Endodermal cell (in vitro differentiated cells): Measurements from ENCODE around the gene FES. TPM values are rescaled to one million over a fixed set of nuclear protein-coding genes. Genes with fewer than 3 reads are reported as not detected.
"Not testable (repeated sequence)": the region's sequence is repeated elsewhere in the genome, so short reads cannot be mapped to it uniquely, and the experiment has no call there.

Experiments used
- DNase-seq: peaks from one replicate; pipeline ENCODE4 v3.0.0-alpha.2; 2017
- H3K27ac ChIP-seq: 2 replicates; pipeline ENCODE4 v1.5.1; 2013; ENCODE audit warnings: mild to moderate bottlenecking, low read depth, low read length, moderate library complexity
- H3K27me3 ChIP-seq: 2 replicates; pipeline ENCODE4 v1.6.1; 2013; ENCODE audit warnings: mild to moderate bottlenecking, low read length, moderate library complexity; ENCODE audit not compliant: insufficient read depth, control insufficient read depth, poor library complexity, severe bottlenecking
- H3K36me3 ChIP-seq: 2 replicates; pipeline ENCODE4 v1.7.0; 2013; ENCODE audit warnings: mild to moderate bottlenecking, low read length, moderate library complexity; ENCODE audit not compliant: control insufficient read depth, insufficient read depth
- H3K4me1 ChIP-seq: one replicate; pipeline ENCODE4 v1.7.0; 2013; ENCODE audit warnings: low read length; ENCODE audit not compliant: control insufficient read depth, insufficient read depth
- H3K4me3 ChIP-seq: 2 replicates; pipeline ENCODE4 v1.5.1; 2013; ENCODE audit warnings: mild to moderate bottlenecking, low read length, moderate library complexity
- H3K9ac ChIP-seq: 2 replicates; pipeline ENCODE4 v1.6.1; 2013; ENCODE audit warnings: mild to moderate bottlenecking, low read length, moderate library complexity; ENCODE audit not compliant: poor library complexity, severe bottlenecking; ENCODE audit errors: extremely low read depth
- H3K9me3 ChIP-seq: 2 replicates; pipeline ENCODE4 v1.6.1; 2013; ENCODE audit warnings: mild to moderate bottlenecking, low read length, moderate library complexity; ENCODE audit not compliant: control insufficient read depth
- H3K27ac Mint-ChIP-seq: 2 replicates; pipeline ENCODE4 v1.8.0; 2020; ENCODE audit warnings: mixed read lengths
- H3K27me3 Mint-ChIP-seq: 2 replicates; pipeline ENCODE4 v1.8.0; 2021; ENCODE audit warnings: mild to moderate bottlenecking, mixed read lengths; ENCODE audit not compliant: insufficient read depth
- H3K36me3 Mint-ChIP-seq: 2 replicates; pipeline ENCODE4 v1.8.0; 2020; ENCODE audit warnings: low read depth, mixed read lengths
- H3K4me1 Mint-ChIP-seq: 2 replicates; pipeline ENCODE4 v1.8.0; 2020; ENCODE audit warnings: mixed read lengths
- H3K4me3 Mint-ChIP-seq: 2 replicates; pipeline ENCODE4 v1.8.0; 2020; ENCODE audit warnings: mild to moderate bottlenecking, moderate library complexity, mixed read lengths
- H3K9me3 Mint-ChIP-seq: 2 replicates; pipeline ENCODE4 v1.8.0; 2020; ENCODE audit warnings: mild to moderate bottlenecking, mixed read lengths
- WGBS, 2 experiments: methylation state at CpG; one replicate each; pipeline versions ENCODE4 v1.1.5 to v1.1.7; 2013; ENCODE audit warnings: missing lambda C conversion rate in 2 of 2, mixed read lengths in 1 of 2; ENCODE audit not compliant: insufficient coverage in 1 of 2, insufficient read length in 1 of 2; 5-methylcytosine and 5-hydroxymethylcytosine counted together
- total RNA-seq, 2 donors: library from RNA; stranded (reverse); fragmentation: NEBNext Ultra II Directional in 1 of 2; extraction: Animal tissue kit (Norgen Biotek cat#: 25700) in 1 of 2; gene quantifications; 2 replicates in 1 of 2; 3 replicates in 1 of 2; pipeline ENCODE4 v1.2.1, GENCODE V29; 2021
- TF ChIP-seq, protein P1 (sequence below): fragments of 200-600 bp; sonication (generic); conservative IDR thresholded peaks from 2 replicates; pipeline ENCODE4 v1.5.0; 2021; ENCODE audit warnings: antibody characterized with exemption, mild to moderate bottlenecking

FES gene
- total RNA-seq, 2 donors from 2014 or later = 25.9 to 29.9 TPM

DNA sequence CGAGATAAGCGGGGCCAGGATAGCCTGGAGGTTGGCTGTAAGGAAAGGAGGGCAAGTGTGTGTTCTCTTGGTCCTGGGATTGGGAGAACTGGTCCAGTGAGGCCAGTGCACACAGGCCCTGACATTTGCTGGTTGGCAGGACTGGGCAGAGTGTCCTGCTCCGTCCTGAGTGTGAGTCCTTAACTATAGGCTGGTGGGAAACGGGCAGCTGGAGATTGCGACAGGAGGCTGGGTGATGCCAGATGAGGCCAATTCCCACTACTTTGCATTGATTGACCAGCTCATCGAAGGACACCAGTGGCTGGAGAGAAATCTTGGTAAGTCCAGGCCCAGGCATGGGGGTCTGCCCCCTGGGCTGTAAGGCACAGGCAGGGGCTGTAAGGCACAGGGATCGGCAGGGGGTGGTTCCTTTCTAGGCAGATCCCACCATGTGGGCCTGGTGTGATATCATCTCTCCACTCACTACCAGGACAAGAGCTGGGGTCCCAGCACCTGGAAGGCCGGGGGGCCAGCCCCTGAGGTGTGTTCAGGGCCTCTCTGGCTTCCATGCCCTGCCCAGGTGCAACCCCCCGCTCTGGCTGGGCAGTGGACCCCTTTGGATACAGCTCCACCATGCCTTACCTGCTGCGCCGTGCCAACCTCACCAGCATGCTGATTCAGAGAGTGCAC lies 22.0 kb downstream of the FES start:
- no peaks in the 10 kb centered on the region for H3K27me3 Mint-ChIP-seq
- no peaks in the 10 kb centered on the region for H3K9me3 Mint-ChIP-seq
- H3K36me3 Mint-ChIP-seq = peaks cover 36% of the 10 kb centered on the region
- DNase-seq = no peak
- no peak overlapping the region for H3K4me3 ChIP-seq
- WGBS, 2 experiments = 94 to 96% methylated on average over 8 to 11 of the region's 11 CpGs
- H3K9ac ChIP-seq = no peak overlapping the region
- no peak overlapping the region for H3K27ac ChIP-seq
- no peaks in the 10 kb centered on the region for H3K9me3 ChIP-seq
- H3K27ac Mint-ChIP-seq = no peak overlapping the region
- peaks cover 7% of the 10 kb centered on the region for H3K4me1 ChIP-seq
- H3K4me3 Mint-ChIP-seq = no peak overlapping the region
- H3K36me3 ChIP-seq = peaks cover 47% of the 10 kb centered on the region
- TF ChIP-seq, protein P1, sequence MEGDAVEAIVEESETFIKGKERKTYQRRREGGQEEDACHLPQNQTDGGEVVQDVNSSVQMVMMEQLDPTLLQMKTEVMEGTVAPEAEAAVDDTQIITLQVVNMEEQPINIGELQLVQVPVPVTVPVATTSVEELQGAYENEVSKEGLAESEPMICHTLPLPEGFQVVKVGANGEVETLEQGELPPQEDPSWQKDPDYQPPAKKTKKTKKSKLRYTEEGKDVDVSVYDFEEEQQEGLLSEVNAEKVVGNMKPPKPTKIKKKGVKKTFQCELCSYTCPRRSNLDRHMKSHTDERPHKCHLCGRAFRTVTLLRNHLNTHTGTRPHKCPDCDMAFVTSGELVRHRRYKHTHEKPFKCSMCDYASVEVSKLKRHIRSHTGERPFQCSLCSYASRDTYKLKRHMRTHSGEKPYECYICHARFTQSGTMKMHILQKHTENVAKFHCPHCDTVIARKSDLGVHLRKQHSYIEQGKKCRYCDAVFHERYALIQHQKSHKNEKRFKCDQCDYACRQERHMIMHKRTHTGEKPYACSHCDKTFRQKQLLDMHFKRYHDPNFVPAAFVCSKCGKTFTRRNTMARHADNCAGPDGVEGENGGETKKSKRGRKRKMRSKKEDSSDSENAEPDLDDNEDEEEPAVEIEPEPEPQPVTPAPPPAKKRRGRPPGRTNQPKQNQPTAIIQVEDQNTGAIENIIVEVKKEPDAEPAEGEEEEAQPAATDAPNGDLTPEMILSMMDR = no peak
- no peaks in the 10 kb centered on the region for H3K27me3 ChIP-seq
- H3K4me1 Mint-ChIP-seq = peaks cover 13% of the 10 kb centered on the region

DNA sequence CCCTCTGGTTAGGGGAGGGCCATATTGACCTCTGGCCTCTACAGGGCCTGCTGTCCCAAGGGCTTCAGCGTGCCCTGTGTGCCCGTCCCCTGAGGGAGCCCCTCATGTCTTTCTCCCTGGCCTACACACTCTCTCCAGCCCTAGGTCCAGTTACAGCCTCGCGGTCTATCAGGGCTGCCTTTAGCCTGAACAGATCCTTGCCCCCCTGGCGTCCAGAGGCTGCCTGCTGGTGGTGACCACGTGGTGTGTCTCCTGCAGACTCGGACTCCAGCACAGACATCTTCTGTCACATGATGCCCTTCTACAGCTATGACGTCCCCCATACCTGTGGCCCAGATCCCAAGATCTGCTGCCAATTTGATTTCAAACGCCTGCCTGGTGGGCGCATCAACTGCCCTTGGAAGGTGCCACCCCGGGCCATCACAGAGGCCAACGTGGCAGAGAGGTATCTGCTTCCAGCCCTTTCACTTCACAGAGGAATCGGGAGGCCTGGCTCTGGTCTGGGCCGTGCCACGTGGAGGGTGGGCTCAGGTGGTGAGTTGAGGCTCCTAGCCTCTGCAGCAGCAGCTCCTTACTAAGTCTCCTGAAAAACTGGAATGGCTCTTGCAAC lies 22.9 kb downstream of the FES start:
- Mint-ChIP-seq H3K36me3 (peaks cover 36% of the 10 kb centered on the region), H3K4me3 (no peak overlapping the region), H3K27me3 (no peaks in the 10 kb centered on the region), H3K27ac (no peak overlapping the region), H3K9me3 (no peaks in the 10 kb centered on the region), H3K4me1 (peaks cover 5% of the 10 kb centered on the region)
- no peak overlapping the region for H3K9ac ChIP-seq
- peaks cover 48% of the 10 kb centered on the region for H3K36me3 ChIP-seq
- peaks cover 7% of the 10 kb centered on the region for H3K4me1 ChIP-seq
- TF ChIP-seq, protein P1 = no peak
- no peaks in the 10 kb centered on the region for H3K27me3 ChIP-seq
- DNase-seq = no peak
- no peak overlapping the region for H3K4me3 ChIP-seq
- no peaks in the 10 kb centered on the region for H3K9me3 ChIP-seq
- no peak overlapping the region for H3K27ac ChIP-seq
- 88 to 89% methylated on average over 12 to 15 of the region's 15 CpGs for WGBS, 2 experiments

DNA sequence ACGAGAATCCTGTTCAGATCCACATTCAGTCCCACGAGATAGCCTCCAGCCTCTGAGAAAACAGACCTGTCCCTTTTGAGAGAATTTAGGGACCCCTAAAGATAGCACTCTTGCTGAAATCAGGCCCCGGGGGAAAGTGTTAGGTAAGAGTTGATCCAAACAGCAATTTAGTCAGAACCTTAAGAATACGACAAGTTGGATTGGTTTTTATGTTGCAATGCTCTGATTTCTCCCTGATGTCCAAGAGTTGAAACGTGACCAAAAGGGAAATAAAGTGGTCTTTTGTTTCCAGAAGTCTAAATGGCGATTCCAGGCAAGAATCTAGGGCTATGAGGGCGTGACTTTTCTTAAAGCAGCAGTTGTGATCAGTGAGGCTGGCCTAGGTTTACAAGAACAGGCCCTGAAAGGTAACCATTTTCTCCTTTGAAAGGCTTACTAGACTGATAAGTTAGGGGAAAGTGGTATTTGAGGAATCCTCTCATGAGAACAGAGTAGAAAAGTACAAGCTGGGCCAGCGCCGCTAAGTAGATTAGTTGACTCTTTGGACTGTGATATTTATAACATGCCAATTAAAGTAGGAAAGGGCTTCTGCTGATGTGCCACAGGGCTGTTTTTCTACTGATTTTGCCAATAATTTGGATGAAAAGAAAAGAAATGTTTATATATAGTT lies 23.7 kb downstream of the FES start:
- Histone ChIP-seq H3K36me3 (peaks cover 53% of the 10 kb centered on the region), H3K27ac (no peak overlapping the region), H3K9ac (no peak overlapping the region), H3K4me1 (peaks cover 7% of the 10 kb centered on the region), H3K9me3 (no peaks in the 10 kb centered on the region), H3K27me3 (no peaks in the 10 kb centered on the region), H3K4me3 (no peak overlapping the region)
- H3K4me1 Mint-ChIP-seq = peaks cover 5% of the 10 kb centered on the region
- H3K9me3 Mint-ChIP-seq = no peaks in the 10 kb centered on the region
- DNase-seq = no peak
- TF ChIP-seq, protein P1 = no peak
- H3K27ac Mint-ChIP-seq = no peak overlapping the region
- H3K27me3 Mint-ChIP-seq = no peaks in the 10 kb centered on the region
- H3K4me3 Mint-ChIP-seq = no peak overlapping the region
- WGBS, 2 experiments = 89 to 95% methylated on average over 9 of the region's 9 CpGs
- peaks cover 38% of the 10 kb centered on the region for H3K36me3 Mint-ChIP-seq

DNA sequence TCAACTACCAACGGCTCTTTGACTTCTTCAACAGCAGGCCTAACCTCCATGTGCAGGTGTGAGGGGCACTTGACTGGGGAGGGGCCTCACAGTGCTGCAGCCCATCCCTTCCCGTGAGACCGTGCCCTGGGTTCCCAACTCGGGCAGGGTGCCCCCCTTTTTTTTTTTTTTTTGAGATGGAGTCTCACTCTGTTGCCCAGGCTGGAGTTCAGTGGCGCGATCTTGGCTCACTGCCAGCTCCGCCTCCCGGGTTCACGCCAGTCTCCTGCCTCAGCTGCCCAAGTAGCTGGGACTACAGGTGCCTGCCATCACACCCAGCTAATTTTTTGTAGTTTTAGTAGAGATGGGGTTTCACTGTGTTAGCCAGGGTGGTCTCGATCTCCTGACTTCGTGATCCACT lies 25.1 kb downstream of the FES start:
- H3K36me3 ChIP-seq = peaks cover 62% of the 10 kb centered on the region
- H3K36me3 Mint-ChIP-seq = peaks cover 46% of the 10 kb centered on the region
- H3K4me1 Mint-ChIP-seq, H3K9ac ChIP-seq, H3K4me1 ChIP-seq, H3K27me3 ChIP-seq, H3K27me3 Mint-ChIP-seq, H3K27ac ChIP-seq, H3K27ac Mint-ChIP-seq, H3K4me3 ChIP-seq, H3K4me3 Mint-ChIP-seq, H3K9me3 Mint-ChIP-seq, DNase-seq, H3K9me3 ChIP-seq: not testable (repeated sequence)
- WGBS, 2 experiments = 94 to 96% methylated on average over 4 to 11 of the region's 11 CpGs
